ENCODE data around the gene MATCAP1.

The MATCAP1 gene

DNA sequence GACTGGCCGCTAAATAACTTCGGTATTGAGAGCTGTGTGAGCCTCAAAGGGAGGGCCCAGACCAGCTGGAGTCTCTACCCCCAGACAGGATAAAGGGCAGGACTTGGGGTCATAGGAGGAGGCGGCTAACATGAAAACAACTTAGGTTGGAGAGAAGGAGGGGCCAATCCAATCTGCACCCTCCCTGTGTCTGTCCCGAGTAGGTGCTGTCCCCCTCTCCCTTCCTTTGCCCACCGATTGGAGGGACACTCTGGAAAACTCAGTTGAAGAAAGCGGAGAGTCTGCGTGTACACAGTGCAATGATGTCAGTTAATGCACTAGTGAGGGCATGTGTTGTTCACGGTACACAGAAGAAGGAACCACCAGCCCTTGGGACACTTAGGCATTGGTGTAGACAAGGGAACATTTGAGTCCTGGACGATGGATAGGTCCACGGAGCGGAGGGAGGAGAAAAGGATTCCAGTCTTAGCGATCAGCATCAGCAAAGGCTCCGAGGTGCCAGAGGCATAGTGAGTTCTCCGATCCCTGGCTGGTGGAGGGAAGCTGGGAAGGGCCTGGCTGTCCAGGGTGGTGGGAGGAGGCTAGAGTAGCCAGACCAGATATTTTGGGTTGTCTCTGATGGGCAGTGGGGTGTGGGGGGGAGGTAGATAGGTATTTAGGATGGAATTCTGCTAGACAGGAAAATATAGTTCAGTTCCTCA lies 12.7 kb downstream of the MATCAP1 start:
- Mint-ChIP-seq H3K9me3 (no peaks in the 10 kb centered on the region), H3K4me3 (peak overlapping the region; percentile 79 to 85 (median 82)), H3K36me3 (ENCODE audit: low read depth) (peaks cover 5% of the 10 kb centered on the region), H3K27me3 (ENCODE audit: low read depth) (peaks cover 87% of the 10 kb centered on the region), H3K4me1 (peaks cover 50% of the 10 kb centered on the region), H3K27ac (peak overlapping the region; percentile 13 to 36 (median 21))
- TF ChIP-seq, protein P1, sequence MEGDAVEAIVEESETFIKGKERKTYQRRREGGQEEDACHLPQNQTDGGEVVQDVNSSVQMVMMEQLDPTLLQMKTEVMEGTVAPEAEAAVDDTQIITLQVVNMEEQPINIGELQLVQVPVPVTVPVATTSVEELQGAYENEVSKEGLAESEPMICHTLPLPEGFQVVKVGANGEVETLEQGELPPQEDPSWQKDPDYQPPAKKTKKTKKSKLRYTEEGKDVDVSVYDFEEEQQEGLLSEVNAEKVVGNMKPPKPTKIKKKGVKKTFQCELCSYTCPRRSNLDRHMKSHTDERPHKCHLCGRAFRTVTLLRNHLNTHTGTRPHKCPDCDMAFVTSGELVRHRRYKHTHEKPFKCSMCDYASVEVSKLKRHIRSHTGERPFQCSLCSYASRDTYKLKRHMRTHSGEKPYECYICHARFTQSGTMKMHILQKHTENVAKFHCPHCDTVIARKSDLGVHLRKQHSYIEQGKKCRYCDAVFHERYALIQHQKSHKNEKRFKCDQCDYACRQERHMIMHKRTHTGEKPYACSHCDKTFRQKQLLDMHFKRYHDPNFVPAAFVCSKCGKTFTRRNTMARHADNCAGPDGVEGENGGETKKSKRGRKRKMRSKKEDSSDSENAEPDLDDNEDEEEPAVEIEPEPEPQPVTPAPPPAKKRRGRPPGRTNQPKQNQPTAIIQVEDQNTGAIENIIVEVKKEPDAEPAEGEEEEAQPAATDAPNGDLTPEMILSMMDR (IDR thresholded peaks at IDR 0.05; ENCODE audit: unreplicated experiment in 3 of 3): no peak

- Mint-ChIP-seq H3K4me3 (peak within 1 kb of the TSS; percentile 79 to 85 (median 82)), H3K27me3 (ENCODE audit: low read depth) (peaks cover 88% of the 10 kb centered on the region), H3K4me1 (peaks cover 43% of the 10 kb centered on the region), H3K9me3 (no peaks in the 10 kb centered on the region), H3K36me3 (ENCODE audit: low read depth) (no peaks in the 10 kb centered on the region), H3K27ac (peak within 1 kb of the TSS; percentile 56 to 69 (median 61))
- TF ChIP-seq, protein P1 (IDR thresholded peaks at IDR 0.05; ENCODE audit: unreplicated experiment in 3 of 3): no peak
Observed at GRCh38 chr16:67170168-67170948, 13.4 kb downstream of the MATCAP1 start, which contains the start of gene NOL3. Gene NOL3 (plus strand): TSS chr16:67170538.

DNA sequence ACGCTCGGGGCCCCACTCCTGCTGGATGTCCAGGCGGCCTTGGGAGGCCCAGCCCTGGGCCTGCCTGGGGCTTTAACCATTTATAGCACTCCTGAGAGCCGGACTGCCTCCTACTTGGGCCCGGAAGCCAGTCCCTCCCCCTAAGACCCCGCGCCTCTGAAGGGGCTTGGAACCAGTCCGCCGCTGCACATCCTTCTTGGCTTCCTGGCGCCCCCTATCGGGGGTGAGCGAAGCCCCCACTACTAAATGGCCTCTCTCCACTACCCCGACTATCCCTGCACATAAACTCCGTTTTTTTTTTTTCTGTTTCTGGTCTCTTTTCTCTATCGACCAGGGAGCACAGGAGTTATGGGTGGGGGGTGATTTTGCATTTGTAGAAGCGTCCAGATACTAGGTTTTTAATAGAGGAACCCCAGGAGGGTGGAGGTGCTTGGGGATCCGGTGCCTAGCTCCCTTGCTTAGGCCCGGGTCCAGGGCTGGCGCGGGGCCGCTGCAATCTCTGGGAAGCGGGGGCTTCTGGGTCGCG lies 14.1 kb downstream of the MATCAP1 start:
- peak overlapping the region; percentile 79 to 85 (median 82) for H3K4me3 Mint-ChIP-seq

DNA sequence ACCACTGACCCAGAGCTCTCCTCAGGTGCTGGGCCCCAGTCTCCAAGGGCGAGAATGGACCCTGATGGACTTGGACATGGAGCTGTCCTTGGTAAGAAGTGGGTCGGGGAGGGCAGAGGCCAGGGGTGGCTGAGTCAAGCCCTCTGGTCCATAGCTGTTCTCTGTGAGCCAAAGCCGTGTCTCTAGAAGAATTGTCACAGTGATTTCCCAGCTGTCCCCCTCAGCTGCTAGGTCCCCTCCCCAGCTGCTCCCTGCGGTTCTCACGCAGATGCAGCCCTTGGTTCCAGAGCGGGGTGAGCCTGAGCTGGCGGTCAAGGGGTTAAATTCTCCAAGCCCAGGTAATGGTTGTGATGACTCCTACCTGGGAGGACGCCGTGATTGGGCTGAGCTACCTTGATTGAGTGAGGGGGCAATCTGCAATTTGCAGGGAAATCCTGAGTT lies 14.7 kb downstream of the MATCAP1 start:
- no peaks in the 10 kb centered on the region for H3K36me3 Mint-ChIP-seq (ENCODE audit: low read depth)
- peak overlapping the region; percentile 61 to 85 (median 82) for H3K4me3 Mint-ChIP-seq
- H3K4me1 Mint-ChIP-seq: peaks cover 41% of the 10 kb centered on the region
- H3K27me3 Mint-ChIP-seq (ENCODE audit: low read depth): peaks cover 92% of the 10 kb centered on the region
- no peak overlapping the region for H3K27ac Mint-ChIP-seq
- TF ChIP-seq, protein P1 (IDR thresholded peaks at IDR 0.05; ENCODE audit: unreplicated experiment in 3 of 3): no peak
- H3K9me3 Mint-ChIP-seq: no peaks in the 10 kb centered on the region

More for the DNA sequence above, 14.1 kb downstream of the MATCAP1 start:
- H3K9me3 Mint-ChIP-seq: no peaks in the 10 kb centered on the region
- peaks cover 42% of the 10 kb centered on the region for H3K4me1 Mint-ChIP-seq
- H3K27me3 Mint-ChIP-seq (ENCODE audit: low read depth): peaks cover 90% of the 10 kb centered on the region
- H3K36me3 Mint-ChIP-seq (ENCODE audit: low read depth): no peaks in the 10 kb centered on the region
- TF ChIP-seq, protein P1 (IDR thresholded peaks at IDR 0.05; ENCODE audit: unreplicated experiment in 3 of 3): peak; percentile 56 to 72 (median 61)
- H3K27ac Mint-ChIP-seq: peak overlapping the region; percentile 56 to 69 (median 61)

- Mint-ChIP-seq H3K36me3 (ENCODE audit: low read depth) (no peaks in the 10 kb centered on the region), H3K4me1 (peaks cover 31% of the 10 kb centered on the region), H3K27ac (no peak overlapping the region), H3K4me3 (no peak overlapping the region), H3K9me3 (no peaks in the 10 kb centered on the region), H3K27me3 (ENCODE audit: low read depth) (peaks cover 92% of the 10 kb centered on the region)
- TF ChIP-seq, protein P1 (IDR thresholded peaks at IDR 0.05; ENCODE audit: unreplicated experiment in 3 of 3): no peak
Observed at GRCh38 chr16:67167588-67167987, 16.2 kb downstream of the MATCAP1 start.
